Measurements from ENCODE around the gene ROR2. TPM values are rescaled to one million over a fixed set of nuclear protein-coding genes. Genes with fewer than 3 reads are reported as not detected.

ROR2 gene
- total and polyA plus RNA-seq, 2 of the 8 experiments (the other 6 are each of a cell fraction or from before 2014, with no cell fraction given) = 2.7 to 4.3 TPM

DNA sequence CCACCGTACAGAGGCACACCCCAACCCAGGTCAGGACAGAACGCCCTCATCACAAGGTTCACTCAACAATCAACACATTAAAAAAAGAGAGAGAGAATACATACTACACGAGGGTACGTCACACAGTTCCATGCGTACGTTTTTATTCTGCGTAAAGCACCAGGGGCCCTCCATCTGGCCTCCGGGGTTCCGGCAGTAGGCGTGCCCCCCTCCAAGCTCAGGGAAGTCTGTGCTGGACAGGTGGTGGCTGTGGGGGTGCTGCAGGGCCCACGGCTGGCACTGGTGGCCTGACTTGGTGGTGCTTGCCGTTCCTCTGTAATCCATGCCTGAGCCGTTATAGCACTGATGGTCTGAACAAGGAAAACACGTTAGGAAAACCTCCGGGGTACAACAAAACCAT, 219.2 kb downstream of the ROR2 start:
- H4K91ac ChIP-seq (replicated peaks; ENCODE audit: insufficient read length, low read length) = no peak overlapping the region
- CTCF ChIA-PET (ENCODE audit: partially characterized antibody) = interaction anchor here (4.2 kb wide), 1 partner anchor 72 kb away, joined by 19 read pairs; no protein-coding TSS in a partner anchor

More for the DNA sequence above, 219.2 kb downstream of the ROR2 start:
- no peak overlapping the region for H3K23ac ChIP-seq (ENCODE audit: insufficient read length)
- no peak for FAIRE-seq
- no peak overlapping the region for H3K4me3 ChIP-seq (ENCODE audit: extremely low read depth in 1 of 4, insufficient read depth in 2 of 4, low read depth in 3 of 4, low read length in 4 of 4)
- no peak overlapping the region for H2BK120ac ChIP-seq (replicated peaks; ENCODE audit: low read depth, low read length)
- H3K27ac ChIP-seq (ENCODE audit: low read depth, low read length) = no peak overlapping the region
- no peaks in the 10 kb centered on the region for H3K9me3 ChIP-seq (ENCODE audit: insufficient read depth in 2 of 2, low read depth in 1 of 2, low read length in 1 of 2)
- no peak overlapping the region for H3K14ac ChIP-seq (ENCODE audit: insufficient read length)
- H2AFZ ChIP-seq (ENCODE audit: low read length) = no peak overlapping the region
- WGBS, 2 experiments (ENCODE audit: extremely low coverage in 1 of 2, insufficient coverage in 1 of 2, insufficient read length in 1 of 2, insufficient replicate concordance in 2 of 2, low coverage in 1 of 2, low lambda C conversion rate in 2 of 2, missing lambda C conversion rate in 1 of 2) = 94% methylated on average over 15 of the region's 15 CpGs; no CpG with 5 or more reads in 1 of the 2 experiments
- no peak overlapping the region for H4K5ac ChIP-seq (ENCODE audit: insufficient read length, low read depth, low read length)
- H2BK12ac ChIP-seq (ENCODE audit: low read depth, low read length) = no peak overlapping the region
- TF ChIP-seq JUND (IDR thresholded peaks at IDR 0.05; ENCODE audit: low read length) (no peak), SIN3A (conservative IDR thresholded peaks at IDR 0.05 in 1 of 2, IDR thresholded peaks at IDR 0.05 in 1 of 2; ENCODE audit: low read depth in 1 of 2, low read length in 2 of 2) (no peak), EP300 (IDR thresholded peaks at IDR 0.05; ENCODE audit: borderline replicate concordance in 1 of 2, low read depth in 2 of 2, low read length in 2 of 2) (no peak), SIX5 (IDR thresholded peaks at IDR 0.05; ENCODE audit: low read depth, low read length) (no peak), KDM4A (IDR thresholded peaks at IDR 0.05; ENCODE audit: low read depth, low read length, severe bottlenecking) (no peak), ZNF274 (IDR thresholded peaks at IDR 0.05; ENCODE audit: borderline replicate concordance, extremely low read depth, low read length) (no peak), RNF2 (IDR thresholded peaks at IDR 0.05; ENCODE audit: borderline replicate concordance, low read depth, low read length, missing control alignments, poor library complexity, severe bottlenecking) (no peak)
- TF ChIP-seq, protein P1, sequence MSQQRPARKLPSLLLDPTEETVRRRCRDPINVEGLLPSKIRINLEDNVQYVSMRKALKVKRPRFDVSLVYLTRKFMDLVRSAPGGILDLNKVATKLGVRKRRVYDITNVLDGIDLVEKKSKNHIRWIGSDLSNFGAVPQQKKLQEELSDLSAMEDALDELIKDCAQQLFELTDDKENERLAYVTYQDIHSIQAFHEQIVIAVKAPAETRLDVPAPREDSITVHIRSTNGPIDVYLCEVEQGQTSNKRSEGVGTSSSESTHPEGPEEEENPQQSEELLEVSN (IDR thresholded peaks at IDR 0.05) = no peak
- no peak overlapping the region for H2BK5ac ChIP-seq (ENCODE audit: low read depth, low read length)
- H4K20me1 ChIP-seq (replicated peaks in 1 of 2; ENCODE audit: control insufficient read depth in 1 of 2, insufficient read depth in 2 of 2, low read length in 2 of 2) = peaks cover 0 to 2% of the 10 kb centered on the region in 2 experiments
- no peak for DNase-seq (ENCODE audit: low read depth in 1 of 2, low spot score in 2 of 2)
- H3K56ac ChIP-seq (replicated peaks; ENCODE audit: insufficient read length, low read depth, low read length) = no peak overlapping the region
- POLR2A ChIA-PET (ENCODE audit: partially characterized antibody) = no interaction called here
- H3K18ac ChIP-seq (ENCODE audit: extremely low read depth, low read length) = no peak overlapping the region
- H3K23me2 ChIP-seq (ENCODE audit: low read depth, low read length) = no peaks in the 10 kb centered on the region
- no peaks in the 10 kb centered on the region; the same call in 1 of the 2 replicates for H3K79me1 ChIP-seq (ENCODE audit: low read depth, low read length)
- H2BK20ac ChIP-seq (ENCODE audit: low read length) = no peak overlapping the region
- no peak overlapping the region for H4K8ac ChIP-seq (ENCODE audit: extremely low read depth, insufficient read depth, low read length)
- no peaks in the 10 kb centered on the region for H3K36me3 ChIP-seq (ENCODE audit: control insufficient read depth in 2 of 4, insufficient read depth in 4 of 4, low read length in 3 of 4)
- no peak overlapping the region for H3K4me2 ChIP-seq (ENCODE audit: insufficient read depth in 1 of 2, low read depth in 2 of 2, low read length in 2 of 2)
- H3K27me3 ChIP-seq (replicated peaks in 1 of 4; ENCODE audit: control insufficient read depth in 3 of 4, extremely low read depth in 1 of 4, insufficient read depth in 3 of 4, low read length in 3 of 4) = no peaks in the 10 kb centered on the region
- no peak overlapping the region for H3K4ac ChIP-seq (replicated peaks; ENCODE audit: insufficient read length, low read depth, low read length)
- no peaks in the 10 kb centered on the region for H3K79me2 ChIP-seq (ENCODE audit: control insufficient read depth in 1 of 2, insufficient read depth in 2 of 2, low read length in 2 of 2)
- H2AK5ac ChIP-seq (ENCODE audit: low read depth, low read length) = no peak overlapping the region
- H2BK15ac ChIP-seq (ENCODE audit: low read length) = no peak overlapping the region
- H3K9ac ChIP-seq (replicated peaks in 1 of 4; ENCODE audit: extremely low read depth in 1 of 4, low read depth in 3 of 4, low read length in 3 of 4) = no peak overlapping the region
- H3K4me1 ChIP-seq (replicated peaks in 1 of 4; ENCODE audit: control insufficient read depth in 3 of 4, insufficient read depth in 4 of 4, low read length in 3 of 4) = no peaks in the 10 kb centered on the region; a peak in 1 of 7 replicates

Measured in H1 (cell line).